HCT116 (cell line): ENCODE data around the gene ADARB2. TPM values are rescaled to one million over a fixed set of nuclear protein-coding genes. Genes with fewer than 3 reads are reported as not detected.

ENCODE experiments used
- ATAC-seq: fragments of 200-7000 bp; cut with Tn5 transposase; 2 replicates; pipeline ENCODE4 v1.9.1; 2020; ENCODE audit warnings: mild to moderate bottlenecking, moderate library complexity
- BruUV-seq: library from RNA; stranded (reverse); fragments of 400-500 nt; replicated peaks from 2 replicates; lab custom pipeline; 2021; lab: Mats Ljungman, UMichigan
- CTCF ChIA-PET: fragments of 300-600 bp; sonication (Branson Sonifier 250); formaldehyde crosslinking; loops from one replicate; lab custom pipeline; 2021; ENCODE audit warnings: antibody characterized with exemption; lab: Charles Lee
- POLR2A ChIA-PET: fragments of 300-600, 350-600 bp; sonication (Branson Sonifier 250); formaldehyde crosslinking; loops from one replicate; lab custom pipeline; 2021; ENCODE audit warnings: antibody characterized with exemption; lab: Charles Lee
- RAD21 ChIA-PET, 2 experiments: fragments of 300-600 bp; sonication (Branson Sonifier 250); formaldehyde crosslinking; loops; one replicate each; lab custom pipeline; 2023; ENCODE audit warnings: low total read pairs in 2 of 2; ENCODE audit not compliant: uncharacterized antibody in 2 of 2, unreplicated experiment in 2 of 2, low non-redundant PET in 1 of 2; lab: Charles Lee
- DNase-seq: peaks from one replicate; pipeline ENCODE4 v3.0.0-alpha.2; 2010; ENCODE audit warnings: low read depth, low spot score
- H2AFZ ChIP-seq: fragments of 200-600 bp; shearing (Covaris generic), sonication (generic); 2 replicates; pipeline ENCODE4 v1.6.1; 2017; ENCODE audit warnings: low read depth, mixed run types, mixed read lengths, antibody characterized with exemption, low read length; ENCODE audit not compliant: poor library complexity, severe bottlenecking
- H3K27ac ChIP-seq: 2 replicates; pipeline ENCODE4 v1.5.1; 2012; ENCODE audit warnings: low read depth, low read length
- H3K27me3 ChIP-seq: fragments of 200-600 bp; sonication (generic); 2 replicates; pipeline ENCODE4 v1.6.1; 2016; ENCODE audit warnings: mixed run types, low read length, mixed read lengths; ENCODE audit not compliant: insufficient read depth
- H3K36me3 ChIP-seq, 2 experiments: fragments of 200-500 bp in 1 of 2; fragments of 200-600 bp in 1 of 2; sonication (Bioruptor generic) in 1 of 2; sonication (generic) in 1 of 2; 2 replicates each; pipeline versions ENCODE4 v1.5.1 to v1.6.1; 2014 to 2016; ENCODE audit warnings: low read length in 2 of 2, inconsistent platforms in 1 of 2, mixed read lengths in 1 of 2, mixed run types in 1 of 2; ENCODE audit not compliant: insufficient read depth in 2 of 2, control insufficient read depth in 1 of 2
- H3K4me1 ChIP-seq, 2 experiments: fragments of 200-600 bp in 1 of 2; sonication (generic) in 1 of 2; 2 replicates each; pipeline versions ENCODE4 v1.5.1 to v1.6.1; 2012 to 2017; ENCODE audit warnings: low read length in 2 of 2, inconsistent platforms in 1 of 2, mild to moderate bottlenecking in 1 of 2, mixed read lengths in 1 of 2, mixed run types in 1 of 2, moderate library complexity in 1 of 2; ENCODE audit not compliant: insufficient read depth in 2 of 2, control insufficient read depth in 1 of 2
- H3K4me2 ChIP-seq: fragments of 200-600 bp; sonication (generic); 2 replicates; pipeline ENCODE4 v1.6.1; 2017; ENCODE audit warnings: mixed run types, low read length, mixed read lengths
- H3K4me3 ChIP-seq, 2 experiments: fragments of 200-600 bp in 1 of 2; sonication (generic) in 1 of 2; replicated peaks in 1 of 2; 2 replicates each; pipeline ENCODE4 v1.5.1; 2011 to 2016; ENCODE audit warnings: low read length in 2 of 2, control low read depth in 1 of 2, low read depth in 1 of 2, mild to moderate bottlenecking in 1 of 2, mixed read lengths in 1 of 2, mixed run types in 1 of 2
- H3K79me2 ChIP-seq: fragments of 200-600 bp; sonication (generic); 2 replicates; pipeline ENCODE4 v1.6.1; 2017; ENCODE audit warnings: mild to moderate bottlenecking, mixed run types, low read length, moderate library complexity, mixed read lengths; ENCODE audit not compliant: insufficient read depth
- H3K9ac ChIP-seq: fragments of 200-600 bp; sonication (generic); 2 replicates; pipeline ENCODE4 v1.6.1; 2016; ENCODE audit warnings: low read length, mixed read lengths
- H3K9me2 ChIP-seq: fragments of 200-600 bp; sonication (generic), shearing (Covaris generic); 2 replicates; pipeline ENCODE4 v1.6.1; 2017; ENCODE audit warnings: mixed run types, mild to moderate bottlenecking, moderate library complexity; ENCODE audit not compliant: insufficient read depth
- H3K9me3 ChIP-seq, 2 experiments: fragments of 200-500 bp in 1 of 2; fragments of 200-600 bp in 1 of 2; sonication (Bioruptor generic) in 1 of 2; sonication (generic) in 1 of 2; 2 replicates each; pipeline ENCODE4 v1.6.1; 2014 to 2017; ENCODE audit warnings: low read length in 2 of 2, mixed read lengths in 2 of 2, inconsistent platforms in 1 of 2, low read depth in 1 of 2, mild to moderate bottlenecking in 1 of 2, mixed run types in 1 of 2, moderate library complexity in 1 of 2; ENCODE audit not compliant: control insufficient read depth in 1 of 2, insufficient read depth in 1 of 2
- H4K20me1 ChIP-seq: fragments of 200-600 bp; sonication (generic), shearing (Covaris generic); 2 replicates; pipeline ENCODE4 v1.6.1; 2017; ENCODE audit warnings: mixed run types, mild to moderate bottlenecking, moderate library complexity; ENCODE audit not compliant: insufficient read depth
- CBX3 ChIP-seq: IDR thresholded peaks from 2 replicates; pipeline ENCODE4 v1.6.1; 2012; ENCODE audit warnings: low read depth
- CEBPB ChIP-seq: IDR thresholded peaks from 2 replicates; pipeline ENCODE4 v1.6.1; 2012; ENCODE audit warnings: low read depth
- ELF1 ChIP-seq: IDR thresholded peaks from 2 replicates; pipeline ENCODE4 v1.6.1; 2012; ENCODE audit warnings: low read depth, borderline replicate concordance
- EZH2 ChIP-seq: fragments of 200-600 bp; sonication (generic); IDR thresholded peaks from 2 replicates; pipeline ENCODE4 v1.6.1; 2017; ENCODE audit warnings: antibody characterized with exemption, mixed run types
- EZH2phosphoT487 ChIP-seq: fragments of 200-600 bp; IDR thresholded peaks from 2 replicates; pipeline ENCODE4 v1.6.1; 2018; ENCODE audit warnings: antibody characterized with exemption, borderline replicate concordance
- FOSL1 ChIP-seq: IDR thresholded peaks from 2 replicates; pipeline ENCODE4 v1.6.1; 2012; ENCODE audit warnings: low read depth
- JUND ChIP-seq: IDR thresholded peaks from 2 replicates; pipeline ENCODE4 v1.6.1; 2012
- POLR2A ChIP-seq: IDR thresholded peaks from 2 replicates; pipeline ENCODE4 v1.7.0; 2011; ENCODE audit warnings: borderline replicate concordance; ENCODE audit not compliant: insufficient read depth, insufficient read length; ENCODE audit errors: extremely low read depth
- RAD21 ChIP-seq: IDR thresholded peaks from 2 replicates; pipeline ENCODE4 v1.6.1; 2012; ENCODE audit warnings: low read depth, mild to moderate bottlenecking
- SIN3A ChIP-seq: IDR thresholded peaks from 2 replicates; pipeline ENCODE4 v1.6.1; 2012; ENCODE audit warnings: low read depth
- SP1 ChIP-seq: IDR thresholded peaks from 2 replicates; pipeline ENCODE4 v1.6.1; 2012; ENCODE audit warnings: low read depth
- SRF ChIP-seq: IDR thresholded peaks from 2 replicates; pipeline ENCODE4 v1.6.1; 2012; ENCODE audit warnings: low read depth
- TCF7L2 ChIP-seq: IDR thresholded peaks from 2 replicates; pipeline ENCODE4 v1.7.0; 2011; ENCODE audit warnings: borderline replicate concordance, inconsistent platforms; ENCODE audit not compliant: insufficient read depth, insufficient read length; ENCODE audit errors: extremely low read depth
- YY1 ChIP-seq: IDR thresholded peaks from 2 replicates; pipeline ENCODE4 v1.6.1; 2011; ENCODE audit warnings: low read length, low read depth, moderate library complexity, mild to moderate bottlenecking; ENCODE audit not compliant: insufficient replicate concordance; ENCODE audit errors: extremely low read depth
- intact Hi-C: fragments of 100-400 bp; cut with micrococcal nuclease; formaldehyde crosslinking; loops from 2 replicates; pipeline ENCODE4 v1.10.0; 2022
- total RNA-seq: library from RNA; stranded (reverse); gene quantifications from one replicate; pipeline ENCODE4 v1.2.1, GENCODE V29; 2021; ENCODE audit not compliant: unreplicated experiment
- TF ChIP-seq, protein P1 (sequence below): IDR thresholded peaks from 2 replicates; pipeline ENCODE4 v1.6.1; 2012; ENCODE audit warnings: low read depth
- TF ChIP-seq, protein P2 (sequence below): IDR thresholded peaks from 2 replicates; pipeline ENCODE4 v1.6.1; 2012
- TF ChIP-seq, protein P3 (sequence below): IDR thresholded peaks from 2 replicates; pipeline ENCODE4 v1.6.1; 2011; ENCODE audit warnings: mild to moderate bottlenecking, low read length, moderate library complexity; ENCODE audit not compliant: insufficient replicate concordance; ENCODE audit errors: extremely low read depth

ADARB2 gene
- total RNA-seq, 1 experiment from 2014 or later: not detected

DNA sequence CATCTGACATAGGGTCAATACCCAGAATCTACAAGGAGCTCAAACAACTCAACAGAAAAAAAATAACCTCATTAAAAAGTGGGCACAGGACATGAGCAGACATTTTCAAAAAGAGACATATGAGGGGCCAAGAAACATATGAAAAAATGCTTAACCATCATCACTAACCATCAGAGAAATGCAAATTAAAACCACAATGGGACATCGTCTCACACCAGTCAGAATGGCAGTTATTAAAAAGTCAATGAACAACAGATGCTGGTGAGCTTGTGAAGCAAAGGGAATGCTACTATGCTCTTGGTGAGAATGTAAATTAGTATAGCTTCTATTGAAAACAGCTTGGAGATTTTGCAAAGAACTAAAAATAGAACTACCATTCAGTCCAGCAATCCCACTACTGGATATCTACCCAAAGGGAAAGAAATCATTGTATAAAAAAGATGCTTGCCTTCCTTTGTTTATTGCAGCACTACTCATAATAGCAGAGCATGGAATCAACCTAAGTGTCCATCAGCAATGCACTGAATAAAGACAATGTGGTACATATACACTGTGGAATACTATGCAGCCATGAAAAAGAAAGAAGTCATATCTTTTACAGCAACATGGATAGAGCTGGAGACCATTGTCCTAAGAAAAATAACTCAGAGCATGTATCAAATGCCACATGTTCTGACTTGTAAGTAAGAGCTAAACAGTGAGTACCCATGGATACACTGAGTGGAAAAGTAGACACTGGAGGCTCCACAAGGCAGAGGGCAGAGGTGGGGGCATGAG is 139.8 kb downstream of the ADARB2 start:
- no TSS peak for BruUV-seq
- Histone ChIP-seq H3K27ac (no peak overlapping the region), H3K9ac (no peak overlapping the region), H3K9me3 (no peaks in the 10 kb centered on the region), H2AFZ (no peak overlapping the region), H4K20me1 (no peaks in the 10 kb centered on the region), H3K4me2 (no peak overlapping the region), H3K79me2 (no peaks in the 10 kb centered on the region), H3K27me3 (no peaks in the 10 kb centered on the region), H3K4me1 (no peaks in the 10 kb centered on the region), H3K4me3 (no peak overlapping the region), H3K36me3 (no peaks in the 10 kb centered on the region), H3K9me2 (no peaks in the 10 kb centered on the region)
- ChIA-PET POLR2A (no interaction called here), RAD21 (no interaction called here), CTCF (no interaction called here)
- ATAC-seq: no peak
- no peak for DNase-seq
- intact Hi-C loops: no loop called here
- TF ChIP-seq JUND (no peak), ELF1 (no peak), FOSL1 (no peak), RAD21 (no peak), POLR2A (no peak), TCF7L2 (no peak), CEBPB (no peak), EZH2 (no peak), SP1 (no peak), CBX3 (no peak), YY1 (no peak), EZH2phosphoT487 (no peak), SIN3A (no peak), SRF (no peak)
- TF ChIP-seq, protein P1, sequence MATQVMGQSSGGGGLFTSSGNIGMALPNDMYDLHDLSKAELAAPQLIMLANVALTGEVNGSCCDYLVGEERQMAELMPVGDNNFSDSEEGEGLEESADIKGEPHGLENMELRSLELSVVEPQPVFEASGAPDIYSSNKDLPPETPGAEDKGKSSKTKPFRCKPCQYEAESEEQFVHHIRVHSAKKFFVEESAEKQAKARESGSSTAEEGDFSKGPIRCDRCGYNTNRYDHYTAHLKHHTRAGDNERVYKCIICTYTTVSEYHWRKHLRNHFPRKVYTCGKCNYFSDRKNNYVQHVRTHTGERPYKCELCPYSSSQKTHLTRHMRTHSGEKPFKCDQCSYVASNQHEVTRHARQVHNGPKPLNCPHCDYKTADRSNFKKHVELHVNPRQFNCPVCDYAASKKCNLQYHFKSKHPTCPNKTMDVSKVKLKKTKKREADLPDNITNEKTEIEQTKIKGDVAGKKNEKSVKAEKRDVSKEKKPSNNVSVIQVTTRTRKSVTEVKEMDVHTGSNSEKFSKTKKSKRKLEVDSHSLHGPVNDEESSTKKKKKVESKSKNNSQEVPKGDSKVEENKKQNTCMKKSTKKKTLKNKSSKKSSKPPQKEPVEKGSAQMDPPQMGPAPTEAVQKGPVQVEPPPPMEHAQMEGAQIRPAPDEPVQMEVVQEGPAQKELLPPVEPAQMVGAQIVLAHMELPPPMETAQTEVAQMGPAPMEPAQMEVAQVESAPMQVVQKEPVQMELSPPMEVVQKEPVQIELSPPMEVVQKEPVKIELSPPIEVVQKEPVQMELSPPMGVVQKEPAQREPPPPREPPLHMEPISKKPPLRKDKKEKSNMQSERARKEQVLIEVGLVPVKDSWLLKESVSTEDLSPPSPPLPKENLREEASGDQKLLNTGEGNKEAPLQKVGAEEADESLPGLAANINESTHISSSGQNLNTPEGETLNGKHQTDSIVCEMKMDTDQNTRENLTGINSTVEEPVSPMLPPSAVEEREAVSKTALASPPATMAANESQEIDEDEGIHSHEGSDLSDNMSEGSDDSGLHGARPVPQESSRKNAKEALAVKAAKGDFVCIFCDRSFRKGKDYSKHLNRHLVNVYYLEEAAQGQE: no peak
- TF ChIP-seq, protein P2, sequence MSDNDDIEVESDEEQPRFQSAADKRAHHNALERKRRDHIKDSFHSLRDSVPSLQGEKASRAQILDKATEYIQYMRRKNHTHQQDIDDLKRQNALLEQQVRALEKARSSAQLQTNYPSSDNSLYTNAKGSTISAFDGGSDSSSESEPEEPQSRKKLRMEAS: no peak
- TF ChIP-seq, protein P3, sequence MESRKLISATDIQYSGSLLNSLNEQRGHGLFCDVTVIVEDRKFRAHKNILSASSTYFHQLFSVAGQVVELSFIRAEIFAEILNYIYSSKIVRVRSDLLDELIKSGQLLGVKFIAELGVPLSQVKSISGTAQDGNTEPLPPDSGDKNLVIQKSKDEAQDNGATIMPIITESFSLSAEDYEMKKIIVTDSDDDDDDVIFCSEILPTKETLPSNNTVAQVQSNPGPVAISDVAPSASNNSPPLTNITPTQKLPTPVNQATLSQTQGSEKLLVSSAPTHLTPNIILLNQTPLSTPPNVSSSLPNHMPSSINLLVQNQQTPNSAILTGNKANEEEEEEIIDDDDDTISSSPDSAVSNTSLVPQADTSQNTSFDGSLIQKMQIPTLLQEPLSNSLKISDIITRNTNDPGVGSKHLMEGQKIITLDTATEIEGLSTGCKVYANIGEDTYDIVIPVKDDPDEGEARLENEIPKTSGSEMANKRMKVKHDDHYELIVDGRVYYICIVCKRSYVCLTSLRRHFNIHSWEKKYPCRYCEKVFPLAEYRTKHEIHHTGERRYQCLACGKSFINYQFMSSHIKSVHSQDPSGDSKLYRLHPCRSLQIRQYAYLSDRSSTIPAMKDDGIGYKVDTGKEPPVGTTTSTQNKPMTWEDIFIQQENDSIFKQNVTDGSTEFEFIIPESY: no peak
